IPS-11a (cell line): ENCODE measurements around the gene ADAMTS10.
"Not testable (repeated sequence)": the region's sequence is repeated elsewhere in the genome, so short reads cannot be mapped to it uniquely, and the experiment has no call there.

Experiments
- H3K4me3 ChIP-seq: one replicate; pipeline ENCODE4 v1.5.1; 2013; ENCODE audit warnings: low read depth, low read length, control low read depth

The ADAMTS10 gene

DNA sequence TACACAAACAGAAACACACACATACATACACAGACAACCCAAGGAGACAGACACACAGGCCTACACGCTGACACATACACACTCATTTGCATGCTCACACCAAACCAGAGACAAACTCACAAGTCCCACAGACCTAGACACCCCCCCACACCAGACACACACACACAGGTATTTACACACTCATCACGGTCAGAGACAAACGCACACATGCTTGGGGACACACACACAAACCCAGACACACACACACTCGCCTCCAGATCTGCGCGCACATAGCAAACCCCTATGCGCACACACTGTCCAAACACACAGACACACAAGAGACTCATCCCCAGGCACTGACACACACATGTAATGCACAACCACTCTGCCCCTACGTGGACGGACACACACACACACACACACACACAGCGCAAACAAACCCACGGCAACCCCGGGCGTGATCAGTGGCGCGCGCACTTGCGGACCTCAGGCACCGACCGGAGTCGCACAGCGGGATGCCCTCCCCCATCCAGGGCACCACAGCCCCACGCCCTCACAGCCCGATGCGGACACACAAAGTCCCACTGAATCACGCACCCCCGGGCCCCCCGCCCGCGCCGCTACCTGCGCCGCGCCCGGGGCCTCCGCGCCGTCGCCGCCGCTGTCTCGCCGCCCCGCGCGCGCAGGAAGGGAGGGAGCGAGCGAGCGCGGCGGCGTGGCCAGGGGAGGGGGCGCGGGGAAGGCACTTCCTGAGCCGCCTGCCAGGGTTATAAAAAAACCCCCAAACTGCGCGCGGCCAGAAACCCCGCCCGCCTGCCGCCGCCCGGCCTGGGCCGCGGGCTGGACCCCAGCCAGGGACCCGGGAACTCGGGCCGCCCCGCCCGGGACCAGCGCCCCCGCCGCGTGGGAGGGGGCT, at the start of gene ADAMTS10:
Gene ADAMTS10, minus strand, starts transcription at position 675 of the 895 bp plus-strand sequence. CDS start 5,005 bp downstream, outside the sequence.
- peak within 1 kb of the TSS; percentile 96 for H3K4me3 ChIP-seq

DNA sequence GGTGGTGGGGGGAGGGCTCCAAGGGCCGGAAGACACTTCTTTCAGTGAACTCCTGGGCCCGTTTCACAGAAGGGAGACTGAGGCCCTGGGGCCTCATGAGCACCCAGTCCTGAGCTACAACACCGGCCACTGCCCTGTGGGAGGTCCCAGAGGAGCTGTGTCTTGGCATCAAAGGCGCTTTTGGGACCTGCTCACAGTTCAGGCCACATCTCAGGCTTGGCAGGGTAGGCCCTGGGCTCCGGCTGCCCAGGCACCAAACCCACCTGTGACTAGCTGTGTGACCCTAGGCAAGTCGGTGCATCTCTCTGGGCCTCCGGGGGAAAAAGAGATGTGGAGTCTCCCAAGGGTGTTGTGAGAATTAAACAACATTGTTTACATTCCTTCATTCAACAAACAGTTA, 49.4 kb upstream of the ADAMTS10 start:
- no peak overlapping the region for H3K4me3 ChIP-seq

DNA sequence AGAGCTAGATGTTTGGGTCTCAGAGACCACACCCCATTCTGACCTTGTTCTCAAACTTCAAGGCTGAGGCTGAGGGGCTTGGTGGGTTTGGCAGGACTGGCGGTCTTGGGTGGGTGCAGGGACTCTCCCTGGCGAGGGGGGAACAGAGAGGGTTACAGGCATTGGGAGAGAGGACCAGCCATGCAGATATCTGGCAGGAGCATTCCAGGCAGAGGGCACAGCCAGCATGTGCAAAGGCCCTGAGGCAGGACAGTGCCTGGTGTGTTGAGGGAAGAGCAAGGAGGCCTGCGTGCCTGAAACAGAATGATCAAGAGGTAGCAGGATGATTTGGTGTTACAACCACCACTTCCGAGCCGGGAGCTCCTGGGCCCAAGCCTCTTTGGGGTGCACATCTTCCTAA, 47.4 kb upstream of the ADAMTS10 start:
- no peak overlapping the region for H3K4me3 ChIP-seq

GRCh38 chr19:8655340-8655709, 44.8 kb upstream of the ADAMTS10 start:
- H3K4me3 ChIP-seq, result no peak overlapping the region

GRCh38 chr19:8654591-8655339, 44.2 kb upstream of the ADAMTS10 start:
- no peak overlapping the region for H3K4me3 ChIP-seq

DNA sequence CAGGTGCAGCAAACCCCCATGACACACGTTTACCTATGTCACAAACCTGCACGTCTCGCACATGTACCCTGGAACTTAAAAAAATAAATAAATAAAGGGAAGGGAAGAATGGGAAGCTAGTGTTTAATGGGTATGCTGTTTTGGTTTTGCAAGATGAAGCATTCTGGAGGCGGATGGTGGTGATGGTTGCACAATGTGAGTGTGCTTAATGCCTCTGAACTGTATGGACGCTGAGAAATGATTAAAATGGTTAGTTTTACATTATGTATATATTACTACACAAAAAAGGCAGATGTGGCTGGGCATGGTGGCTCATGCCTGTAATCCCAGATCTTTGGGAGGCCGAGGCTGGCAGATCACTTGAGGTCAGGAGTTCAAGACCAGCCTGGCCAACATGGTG, 37.7 kb upstream of the ADAMTS10 start:
- H3K4me3 ChIP-seq, result no peak overlapping the region

DNA sequence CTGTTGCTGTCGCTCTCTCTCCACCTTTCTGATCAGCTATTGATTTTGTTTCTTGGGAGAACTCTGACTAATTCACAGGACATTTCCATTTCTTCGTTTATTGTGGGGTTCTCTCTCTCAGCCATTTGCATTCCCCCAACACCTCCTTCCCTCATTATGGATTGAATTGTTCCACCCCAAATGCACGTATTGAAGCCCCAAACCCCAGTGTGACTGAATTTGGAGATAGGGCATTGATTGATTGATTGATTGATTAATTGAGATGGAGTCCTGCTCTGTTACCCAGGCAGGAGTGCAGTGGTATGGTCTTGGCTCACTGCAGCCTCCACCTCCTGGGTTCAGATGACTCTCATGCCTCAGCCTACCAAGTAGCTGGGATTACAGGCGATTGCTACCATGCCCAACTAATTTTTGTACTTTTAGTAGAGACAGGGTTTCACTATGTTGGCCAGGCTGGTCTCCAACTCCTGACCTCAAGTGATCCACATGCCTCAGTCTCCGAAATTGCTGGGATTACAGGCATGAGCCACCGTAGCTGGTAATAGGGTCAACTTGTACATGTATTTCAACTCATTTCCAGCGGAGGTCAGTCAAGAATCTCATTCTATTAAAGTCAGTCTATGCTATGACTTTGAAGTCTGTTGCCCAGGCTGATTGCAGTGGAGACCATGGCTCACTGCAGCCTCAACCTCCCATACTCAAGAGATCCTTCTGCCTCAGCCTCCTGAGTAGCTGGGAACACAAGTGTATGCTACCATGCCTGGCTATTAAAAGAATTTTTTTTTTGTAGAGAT, 33.5 kb upstream of the ADAMTS10 start:
- no peak overlapping the region for H3K4me3 ChIP-seq

GRCh38 chr19:8642561-8642960, 32.0 kb upstream of the ADAMTS10 start:
- no peak overlapping the region for H3K4me3 ChIP-seq

- H3K4me3 ChIP-seq, result no peak overlapping the region
These were observed 31.5 kb upstream of the ADAMTS10 start for GRCh38 chr19:8641908-8642547.

- H3K4me3 ChIP-seq, result no peak overlapping the region
These were observed 30.8 kb upstream of the ADAMTS10 start for GRCh38 chr19:8641221-8641907.

GRCh38 chr19:8640402-8641004, 30.0 kb upstream of the ADAMTS10 start:
- H3K4me3 ChIP-seq, result no peak overlapping the region

- H3K4me3 ChIP-seq, result no peak overlapping the region
These were observed 29.4 kb upstream of the ADAMTS10 start for GRCh38 chr19:8639821-8640401.

DNA sequence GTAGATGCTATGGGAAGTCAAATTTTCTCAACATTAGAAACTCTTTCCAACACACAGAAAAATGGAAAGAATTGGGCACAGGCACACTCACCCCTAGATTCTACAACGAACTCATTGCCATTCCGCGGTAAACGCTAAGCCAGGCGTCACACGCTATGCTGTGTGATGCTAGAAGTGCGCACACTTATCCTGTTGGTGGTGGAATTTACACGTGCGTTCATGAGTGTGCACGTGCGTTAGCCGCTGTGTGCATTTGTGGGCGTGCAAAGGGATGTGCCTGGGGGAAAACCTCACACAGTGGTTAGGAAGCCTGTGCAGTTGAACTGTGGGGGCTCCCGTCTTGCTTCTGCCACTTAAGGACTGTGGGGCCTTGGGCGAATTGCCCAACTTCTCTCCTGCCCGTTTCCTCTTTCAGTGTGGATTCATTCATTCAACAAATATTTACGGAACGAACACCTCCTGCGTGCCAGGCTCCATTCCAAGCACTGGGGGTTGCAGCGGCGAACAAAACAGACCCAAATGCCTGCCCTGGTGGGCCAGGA, 27.6 kb upstream of the ADAMTS10 start:
- H3K4me3 ChIP-seq, result no peak overlapping the region

- H3K4me3 ChIP-seq, result not testable (repeated sequence)
These were observed 26.6 kb upstream of the ADAMTS10 start for GRCh38 chr19:8637070-8637469.

GRCh38 chr19:8635422-8635821, 24.9 kb upstream of the ADAMTS10 start:
- no peak overlapping the region for H3K4me3 ChIP-seq

- no peak overlapping the region for H3K4me3 ChIP-seq
These were observed 20.9 kb upstream of the ADAMTS10 start for GRCh38 chr19:8631425-8631819.

GRCh38 chr19:8630796-8631424, 20.4 kb upstream of the ADAMTS10 start:
- no peak overlapping the region for H3K4me3 ChIP-seq

GRCh38 chr19:8629996-8630683, 19.6 kb upstream of the ADAMTS10 start, which contains the start of gene NFILZ:
TSS of gene NFILZ (plus strand) at chr19:8630633. CDS start at chr19:8676766, 46,133 bp downstream.
- no peak within 1 kb of the TSS for H3K4me3 ChIP-seq
